OCI-LY7 (cell line): ENCODE results near the gene RPS24.

Source experiments
- CTCF ChIP-seq: fragments of 200-600 bp; sonication (generic); conservative IDR thresholded peaks from 2 replicates; pipeline ENCODE4 v1.5.1; 2014; ENCODE audit warnings: mild to moderate bottlenecking, antibody characterized with exemption, low read length, moderate library complexity, mixed read lengths
- EZH2phosphoT487 ChIP-seq: fragments of 200-600 bp; sonication (generic); IDR thresholded peaks from 2 replicates; pipeline ENCODE4 v1.6.1; 2018; ENCODE audit warnings: low read depth, borderline replicate concordance, mild to moderate bottlenecking, mixed run types, antibody characterized with exemption, low read length, moderate library complexity, mixed read lengths

- no peak for TF ChIP-seq CTCF
- no peak for TF ChIP-seq EZH2phosphoT487
Observed at GRCh38 chr10:78066728-78067430, 33.2 kb downstream of the RPS24 start.
